Hepatocyte (in vitro differentiated cells): ENCODE measurements around the gene CPA1. TPM values are rescaled to one million over a fixed set of nuclear protein-coding genes. Genes with fewer than 3 reads are reported as not detected.
A peak's percentile ranks its signal among the peaks of the same experiment; 100 is the strongest.

Experiments
- DNase-seq: peaks from one replicate; pipeline ENCODE4 v3.0.0-alpha.2; 2016; ENCODE audit warnings: low spot score
- H2AFZ ChIP-seq: fragments of 200-600 bp; sonication (generic); 2 replicates; pipeline ENCODE4 v1.6.0; 2016; ENCODE audit warnings: antibody characterized with exemption, mild to moderate bottlenecking
- H3K27ac ChIP-seq: fragments of 200-600 bp; sonication (generic); 2 replicates; pipeline ENCODE4 v1.5.1; 2016; ENCODE audit warnings: mild to moderate bottlenecking
- H3K27me3 ChIP-seq: fragments of 200-600 bp; sonication (generic); 2 replicates; pipeline ENCODE4 v1.6.1; 2016
- H3K36me3 ChIP-seq: fragments of 200-600 bp; sonication (generic); replicated peaks from 2 replicates; pipeline ENCODE4 v1.5.1; 2016; ENCODE audit warnings: low read depth; ENCODE audit not compliant: insufficient read depth
- H3K4me1 ChIP-seq: fragments of 200-600 bp; sonication (generic); 2 replicates; pipeline ENCODE4 v1.5.1; 2016; ENCODE audit warnings: mild to moderate bottlenecking, moderate library complexity; ENCODE audit not compliant: insufficient read depth
- H3K4me2 ChIP-seq: fragments of 200-600 bp; sonication (generic); 2 replicates; pipeline ENCODE4 v1.6.0; 2016
- H3K4me3 ChIP-seq: fragments of 200-600 bp; sonication (generic); 2 replicates; pipeline ENCODE4 v1.5.1; 2016; ENCODE audit warnings: mild to moderate bottlenecking
- H3K79me2 ChIP-seq: fragments of 200-600 bp; sonication (generic); 2 replicates; pipeline ENCODE4 v1.6.0; 2017; ENCODE audit warnings: mild to moderate bottlenecking
- H3K9me2 ChIP-seq: fragments of 200-600 bp; sonication (generic); replicated peaks from 2 replicates; pipeline ENCODE4 v1.6.0; 2017; ENCODE audit warnings: mild to moderate bottlenecking; ENCODE audit not compliant: insufficient read depth
- H3K9me3 ChIP-seq: fragments of 200-600 bp; sonication (generic); 2 replicates; pipeline ENCODE4 v1.5.1; 2016; ENCODE audit warnings: low read depth, mild to moderate bottlenecking
- H4K20me1 ChIP-seq: fragments of 200-600 bp; sonication (generic); 2 replicates; pipeline ENCODE4 v1.6.0; 2016; ENCODE audit warnings: mild to moderate bottlenecking; ENCODE audit not compliant: insufficient read depth, poor library complexity, severe bottlenecking
- CTCF ChIP-seq: fragments of 200-600 bp; sonication (generic); IDR thresholded peaks from 2 replicates; pipeline ENCODE4 v1.5.1; 2016; ENCODE audit warnings: antibody characterized with exemption, mild to moderate bottlenecking; ENCODE audit not compliant: poor library complexity
- EZH2 ChIP-seq: fragments of 200-600 bp; sonication (generic); IDR thresholded peaks from 2 replicates; pipeline ENCODE4 v1.6.1; 2016; ENCODE audit warnings: antibody characterized with exemption, mild to moderate bottlenecking, borderline replicate concordance
- EZH2phosphoT487 ChIP-seq: fragments of 200-600 bp; sonication (generic); IDR thresholded peaks from one replicate; pipeline ENCODE4 v1.6.1; 2018; ENCODE audit warnings: antibody characterized with exemption, mild to moderate bottlenecking, low read depth, moderate library complexity; ENCODE audit not compliant: unreplicated experiment, severe bottlenecking
- WGBS: methylation state at CpG from one replicate; pipeline ENCODE4 v1.1.6; 2016; ENCODE audit warnings: low lambda C conversion rate; ENCODE audit errors: missing lambda C conversion rate; 5-methylcytosine and 5-hydroxymethylcytosine counted together
- polyA plus RNA-seq: library from polyadenylated mRNA; unstranded; fragments of >200 nt; fragmentation: Nextera tagmentation; extraction: Ambion mirVana; gene quantifications from 2 replicates; pipeline ENCODE4 v1.2.1, GENCODE V29; 2016
- total RNA-seq: library from RNA; depleted of rRNA; stranded (reverse); fragments of >200 nt; gene quantifications from 2 replicates; pipeline ENCODE4 v1.2.3, GENCODE V29; 2014

The CPA1 gene
- total and polyA plus RNA-seq, 2 experiments from 2014 or later: 3.8 to 4.4 TPM

- no peaks in the 10 kb centered on the region for H3K27me3 ChIP-seq
- peaks cover 14% of the 10 kb centered on the region for H3K4me1 ChIP-seq
- no peaks in the 10 kb centered on the region for H3K9me3 ChIP-seq
- no peak overlapping the region for H3K4me2 ChIP-seq
- H3K27ac ChIP-seq: peak overlapping the region; percentile 45
- DNase-seq: no peak
- no peaks in the 10 kb centered on the region for H3K9me2 ChIP-seq
- WGBS: 76% methylated on average over 1 of the region's 1 CpG
- H4K20me1 ChIP-seq: no peaks in the 10 kb centered on the region
- TF ChIP-seq EZH2 (no peak), CTCF (no peak), EZH2phosphoT487 (no peak)
- no peak overlapping the region for H2AFZ ChIP-seq
- no peaks in the 10 kb centered on the region for H3K36me3 ChIP-seq
- H3K79me2 ChIP-seq: no peaks in the 10 kb centered on the region
- H3K4me3 ChIP-seq: no peak overlapping the region
Measured at GRCh38 chr7:130433301-130433700, 53.0 kb downstream of the CPA1 start.

DNA sequence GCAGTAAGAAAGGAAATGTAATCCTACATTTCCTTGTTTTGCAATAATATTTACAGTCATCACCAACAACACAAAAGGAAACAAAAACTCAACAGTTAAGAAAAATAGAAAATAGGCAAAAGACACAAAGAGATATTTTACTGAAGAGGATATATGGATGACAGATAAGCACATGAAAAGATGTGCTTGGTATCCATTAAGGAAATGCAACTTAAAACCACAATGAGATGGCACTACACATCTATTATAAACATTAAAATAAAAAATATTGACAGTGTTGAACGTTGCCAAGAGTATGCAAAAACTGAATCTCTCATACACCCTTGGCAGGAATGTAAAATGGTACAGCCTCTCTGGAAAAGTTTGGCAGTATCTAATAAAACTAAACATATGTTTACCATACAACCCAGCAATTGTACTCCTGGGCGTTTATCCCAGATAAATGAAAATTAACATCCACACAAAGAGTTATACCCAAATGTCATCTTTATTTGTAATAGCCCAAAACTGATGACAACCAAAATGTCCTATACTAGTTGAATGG is 55.1 kb downstream of the CPA1 start:
- H2AFZ ChIP-seq: no peak overlapping the region

GRCh38 chr7:130436253-130436652 is 56.0 kb downstream of the CPA1 start:
- H3K27ac ChIP-seq: no peak overlapping the region
- H3K27me3 ChIP-seq: no peaks in the 10 kb centered on the region
- peaks cover 4% of the 10 kb centered on the region for H3K79me2 ChIP-seq
- no peak overlapping the region for H3K4me3 ChIP-seq
- WGBS: 100% methylated on average over 1 of the region's 1 CpG
- TF ChIP-seq EZH2phosphoT487 (no peak), EZH2 (no peak), CTCF (no peak)
- no peaks in the 10 kb centered on the region for H4K20me1 ChIP-seq
- peaks cover 8% of the 10 kb centered on the region for H3K4me1 ChIP-seq
- H2AFZ ChIP-seq: no peak overlapping the region
- H3K36me3 ChIP-seq: no peaks in the 10 kb centered on the region
- no peaks in the 10 kb centered on the region for H3K9me2 ChIP-seq
- H3K4me2 ChIP-seq: no peak overlapping the region
- H3K9me3 ChIP-seq: no peaks in the 10 kb centered on the region
- DNase-seq: no peak

More for the DNA sequence above, 55.1 kb downstream of the CPA1 start:
- Histone ChIP-seq H3K36me3 (no peaks in the 10 kb centered on the region), H3K4me1 (peaks cover 12% of the 10 kb centered on the region), H3K4me3 (no peak overlapping the region), H3K79me2 (peaks cover 3% of the 10 kb centered on the region), H3K9me3 (no peaks in the 10 kb centered on the region), H3K27me3 (no peaks in the 10 kb centered on the region), H3K4me2 (no peak overlapping the region), H3K27ac (peak overlapping the region; percentile 31), H3K9me2 (no peaks in the 10 kb centered on the region), H4K20me1 (no peaks in the 10 kb centered on the region)
- WGBS: 63% methylated on average over 2 of the region's 2 CpGs
- TF ChIP-seq EZH2phosphoT487: no peak
- no peak for DNase-seq

Other genes starting within 250 kb of the CPA1 start
- gene TMEM209, start 175.1 kb upstream of the CPA1 start, total RNA-seq: 13.6 and 14.2 TPM in 2 replicates
- gene TMEM209, start 175.1 kb upstream of the CPA1 start, polyA plus RNA-seq: 14.1 and 16.1 TPM in 2 replicates
- not detected in 2 replicates for gene SSMEM1, start 172.6 kb upstream of the CPA1 start, total RNA-seq
- not detected in 2 replicates for gene SSMEM1, start 172.6 kb upstream of the CPA1 start, polyA plus RNA-seq
- gene CPA2, start 113.6 kb upstream of the CPA1 start, total RNA-seq: 198 and 298 TPM in 2 replicates
- gene CPA2, start 113.6 kb upstream of the CPA1 start, polyA plus RNA-seq: 284 and 303 TPM in 2 replicates
- gene CPA4, start 87.3 kb upstream of the CPA1 start, total RNA-seq: 1.1 and 2.1 TPM in 2 replicates
- gene CPA4, start 87.3 kb upstream of the CPA1 start, polyA plus RNA-seq: 1.9 and 3.3 TPM in 2 replicates
- gene CPA5, start 35.7 kb upstream of the CPA1 start, total RNA-seq: not detected in 2 replicates
- 0.30 TPM in 1 of 2 replicates, not detected in the other for gene CPA5, start 35.7 kb upstream of the CPA1 start, polyA plus RNA-seq
- 5.5 and 11.4 TPM in 2 replicates for gene CEP41, start 60.5 kb downstream of the CPA1 start, total RNA-seq
- gene CEP41, start 60.5 kb downstream of the CPA1 start, polyA plus RNA-seq: 17.2 and 17.8 TPM in 2 replicates
- 540 and 543 TPM in 2 replicates for gene MEST, start 111.6 kb downstream of the CPA1 start, total RNA-seq
- gene MEST, start 111.6 kb downstream of the CPA1 start, polyA plus RNA-seq: 643 and 685 TPM in 2 replicates